GM23338 (cell line): ENCODE results near the gene C1QTNF8. TPM values are rescaled to one million over a fixed set of nuclear protein-coding genes. Genes with fewer than 3 reads are reported as not detected.
A peak's percentile ranks its signal among the peaks of the same experiment; 100 is the strongest.

Experiments used
- ATAC-seq: fragments of 200-7000 bp; cut with Tn5 transposase; 3 replicates; pipeline ENCODE4 v1.9.1; 2020
- DNase-seq: peaks from one replicate; pipeline ENCODE4 v3.0.0-alpha.2; 2015; ENCODE audit warnings: low spot score
- H2AFZ ChIP-seq: fragments of 200-600 bp; sonication (generic); 2 replicates; pipeline ENCODE4 v1.8.0; 2016; ENCODE audit warnings: antibody characterized with exemption, mild to moderate bottlenecking, moderate library complexity
- H3F3A ChIP-seq: fragments of 200-600 bp; sonication (generic); replicated peaks from 2 replicates; pipeline ENCODE4 v1.8.0; 2017; ENCODE audit warnings: antibody characterized with exemption, mixed run types, low read depth
- H3K27ac ChIP-seq: fragments of 200-600 bp; sonication (generic); 2 replicates; pipeline ENCODE4 v1.6.1; 2016; ENCODE audit warnings: low read depth
- H3K27me3 ChIP-seq: fragments of 200-600 bp; sonication (generic); 2 replicates; pipeline ENCODE4 v1.8.0; 2016; ENCODE audit warnings: mild to moderate bottlenecking, mixed run types, moderate library complexity; ENCODE audit not compliant: insufficient read depth
- H3K36me3 ChIP-seq: fragments of 200-600 bp; sonication (generic); 2 replicates; pipeline ENCODE4 v1.8.0; 2016; ENCODE audit warnings: mild to moderate bottlenecking; ENCODE audit not compliant: insufficient read depth
- H3K4me1 ChIP-seq: fragments of 200-600 bp; sonication (generic); 2 replicates; pipeline ENCODE4 v1.8.0; 2016; ENCODE audit warnings: mild to moderate bottlenecking, moderate library complexity; ENCODE audit not compliant: insufficient read depth
- H3K4me2 ChIP-seq: fragments of 200-600 bp; sonication (generic); 2 replicates; pipeline ENCODE4 v1.7.1; 2017; ENCODE audit warnings: mixed run types
- H3K4me3 ChIP-seq: fragments of 200-600 bp; sonication (generic); 2 replicates; pipeline ENCODE4 v1.6.1; 2016; ENCODE audit warnings: mixed run types
- H3K79me2 ChIP-seq: fragments of 200-600 bp; sonication (generic); replicated peaks from 2 replicates; pipeline ENCODE4 v1.8.0; 2017; ENCODE audit warnings: mild to moderate bottlenecking; ENCODE audit not compliant: insufficient read depth
- H3K9me2 ChIP-seq: fragments of 200-600 bp; sonication (generic); 2 replicates; pipeline ENCODE4 v1.8.0; 2017; ENCODE audit not compliant: insufficient read depth
- H4K20me1 ChIP-seq: fragments of 200-600 bp; sonication (generic); replicated peaks from 2 replicates; pipeline ENCODE4 v1.8.0; 2017; ENCODE audit warnings: mild to moderate bottlenecking; ENCODE audit not compliant: insufficient read depth
- H3K27ac Mint-ChIP-seq: 2 replicates; pipeline ENCODE4 v1.8.0; 2020; ENCODE audit warnings: inconsistent platforms, mild to moderate bottlenecking, moderate library complexity, mixed read lengths
- H3K27me3 Mint-ChIP-seq: 3 replicates; pipeline ENCODE4 v1.8.0; 2022; ENCODE audit warnings: low read depth, mild to moderate bottlenecking, moderate library complexity, mixed read lengths, inconsistent platforms; ENCODE audit not compliant: insufficient read depth, poor library complexity
- H3K36me3 Mint-ChIP-seq: 3 replicates; pipeline ENCODE4 v1.8.0; 2021; ENCODE audit warnings: low read depth, mild to moderate bottlenecking, inconsistent platforms, moderate library complexity, mixed read lengths
- H3K4me1 Mint-ChIP-seq: 3 replicates; pipeline ENCODE4 v1.8.0; 2020; ENCODE audit warnings: mild to moderate bottlenecking, inconsistent platforms, mixed read lengths
- H3K4me3 Mint-ChIP-seq: 3 replicates; pipeline ENCODE4 v1.8.0; 2021; ENCODE audit warnings: moderate library complexity, mild to moderate bottlenecking, inconsistent platforms, mixed read lengths
- H3K9me3 Mint-ChIP-seq: 3 replicates; pipeline ENCODE4 v1.8.0; 2020; ENCODE audit warnings: moderate library complexity, mild to moderate bottlenecking, inconsistent platforms, mixed read lengths
- CREB1 ChIP-seq: fragments of 250-450 bp; sonication (Bioruptor Pico); IDR thresholded peaks from 2 replicates; pipeline ENCODE4 v1.5.0; 2020; ENCODE audit warnings: low read depth, mild to moderate bottlenecking, moderate library complexity
- CTCF ChIP-seq, 2 experiments: fragments of 200-600 bp in 1 of 2; sonication (generic) in 1 of 2; conservative IDR thresholded peaks; 2 replicates each; pipeline versions ENCODE4 v1.5.1 to v1.6.1; 2016 to 2017; ENCODE audit warnings: antibody characterized with exemption in 2 of 2, low read depth in 2 of 2, mild to moderate bottlenecking in 2 of 2, moderate library complexity in 1 of 2
- ETS1 ChIP-seq: IDR thresholded peaks from 2 replicates; pipeline ENCODE4 v1.6.1; 2016; ENCODE audit warnings: antibody characterized with exemption
- EZH2phosphoT487 ChIP-seq: fragments of 200-600 bp; sonication (generic); IDR thresholded peaks from one replicate; pipeline ENCODE4 v1.8.1; 2018; ENCODE audit warnings: antibody characterized with exemption; ENCODE audit not compliant: unreplicated experiment
- JUNB ChIP-seq: IDR thresholded peaks from one replicate; pipeline ENCODE4 v1.6.1; 2016; ENCODE audit warnings: antibody characterized with exemption; ENCODE audit not compliant: unreplicated experiment
- NANOG ChIP-seq: IDR thresholded peaks from 2 replicates; pipeline ENCODE4 v1.6.1; 2016; ENCODE audit warnings: antibody characterized with exemption, borderline replicate concordance
- POLR2AphosphoS5 ChIP-seq: IDR thresholded peaks from 2 replicates; pipeline ENCODE4 v1.6.1; 2016; ENCODE audit warnings: antibody characterized with exemption, low read depth
- STAT1 ChIP-seq: IDR thresholded peaks from one replicate; pipeline ENCODE4 v1.6.1; 2016; ENCODE audit warnings: antibody characterized with exemption; ENCODE audit not compliant: unreplicated experiment
- ZNF114 ChIP-seq: fragments of 250-450 bp; sonication (Bioruptor Pico); IDR thresholded peaks from 2 replicates; pipeline ENCODE4 v1.5.0; 2020; ENCODE audit warnings: mild to moderate bottlenecking, moderate library complexity
- polyA plus RNA-seq: library from polyadenylated mRNA; unstranded; fragments of >200 nt; fragmentation: Nextera tagmentation; extraction: Ambion mirVana; gene quantifications from 2 replicates; pipeline ENCODE4 v1.2.1, GENCODE V29; 2016
- total RNA-seq: library from RNA; depleted of rRNA; stranded (reverse); fragments of >200 nt; shearing (Covaris generic); gene quantifications from 2 replicates; pipeline ENCODE4 v1.2.3, GENCODE V29; 2014

C1QTNF8 gene
- total and polyA plus RNA-seq, 2 experiments from 2014 or later = not detected

GRCh38 chr16:1112506-1113184 lies 16.6 kb upstream of the C1QTNF8 start:
- DNase-seq = no peak
- Histone ChIP-seq H2AFZ (no peak overlapping the region), H3K9me2 (no peaks in the 10 kb centered on the region), H3F3A (no peaks in the 10 kb centered on the region), H3K36me3 (no peaks in the 10 kb centered on the region), H3K79me2 (no peaks in the 10 kb centered on the region), H3K27ac (no peak overlapping the region), H3K4me2 (no peak overlapping the region), H3K4me1 (no peaks in the 10 kb centered on the region), H4K20me1 (no peaks in the 10 kb centered on the region), H3K4me3 (no peak overlapping the region), H3K27me3 (no peaks in the 10 kb centered on the region)
- no peaks in the 10 kb centered on the region for H3K4me1 Mint-ChIP-seq
- no peak overlapping the region for H3K27ac Mint-ChIP-seq
- no peak for TF ChIP-seq NANOG
- no peaks in the 10 kb centered on the region for H3K9me3 Mint-ChIP-seq
- peak; percentile 18; the same call in 2 of the 3 replicates for ATAC-seq
- H3K36me3 Mint-ChIP-seq = no peaks in the 10 kb centered on the region
- peaks cover 5% of the 10 kb centered on the region for H3K27me3 Mint-ChIP-seq
- H3K4me3 Mint-ChIP-seq = no peak overlapping the region

DNA sequence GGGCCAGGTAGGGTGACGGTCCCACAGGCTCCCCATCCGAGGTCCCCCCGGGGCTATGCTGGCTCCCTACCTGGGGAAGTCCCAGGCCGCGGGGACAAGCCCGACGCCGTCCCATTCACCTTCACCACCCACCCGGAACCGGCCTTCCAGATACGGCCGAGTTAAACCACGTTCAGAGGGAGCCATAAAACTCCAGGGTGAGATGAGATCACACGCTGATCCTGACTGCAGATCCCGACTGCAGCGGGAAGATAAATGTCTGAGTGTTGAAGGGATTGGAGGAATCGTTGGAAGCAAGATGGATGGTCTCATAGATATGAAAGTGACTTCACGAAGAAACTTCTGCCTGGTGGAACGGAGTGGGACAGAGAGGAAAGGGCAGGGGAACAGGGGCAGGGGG lies 13.6 kb upstream of the C1QTNF8 start:
- H3K4me3 Mint-ChIP-seq = no peak overlapping the region
- no peaks in the 10 kb centered on the region for H3K9me2 ChIP-seq
- no peaks in the 10 kb centered on the region for H4K20me1 ChIP-seq
- H3K36me3 Mint-ChIP-seq = no peaks in the 10 kb centered on the region
- H3K27ac ChIP-seq = no peak overlapping the region
- H3K27me3 Mint-ChIP-seq = peaks cover 8% of the 10 kb centered on the region
- ATAC-seq = no peak
- H3K27me3 ChIP-seq = no peaks in the 10 kb centered on the region
- H3K9me3 Mint-ChIP-seq = no peaks in the 10 kb centered on the region
- no peak overlapping the region for H2AFZ ChIP-seq
- no peak for DNase-seq
- no peak overlapping the region for H3K4me2 ChIP-seq
- no peaks in the 10 kb centered on the region for H3K36me3 ChIP-seq
- no peak overlapping the region for H3K27ac Mint-ChIP-seq
- no peak for TF ChIP-seq POLR2AphosphoS5
- no peak for TF ChIP-seq ZNF114 (CRISPR knock-in tag)
- no peak for TF ChIP-seq STAT1
- no peak for TF ChIP-seq ETS1
- TF ChIP-seq CREB1 (CRISPR knock-in tag) = no peak
- TF ChIP-seq CTCF (conservative IDR thresholded peaks at IDR 0.05; ENCODE audit: low read depth in 2 of 2) = no peak
- no peak for TF ChIP-seq NANOG
- no peak for TF ChIP-seq EZH2phosphoT487
- TF ChIP-seq JUNB = no peak
- H3K4me1 ChIP-seq = no peaks in the 10 kb centered on the region
- no peaks in the 10 kb centered on the region for H3K4me1 Mint-ChIP-seq
- H3F3A ChIP-seq = no peaks in the 10 kb centered on the region
- no peaks in the 10 kb centered on the region for H3K79me2 ChIP-seq
- H3K4me3 ChIP-seq = no peak overlapping the region
